Measurements from ENCODE around the gene CDKAL1.
A peak's percentile ranks its signal among the peaks of the same experiment; 100 is the strongest.

The CDKAL1 gene

GRCh38 chr6:21158149-21158548 lies 623.9 kb downstream of the CDKAL1 start:
- DNase-seq = no peak

- DNase-seq = no peak
Measured at GRCh38 chr6:21158873-21159272, 624.6 kb downstream of the CDKAL1 start.

- DNase-seq = no peak
Measured at GRCh38 chr6:21159465-21159864, 625.2 kb downstream of the CDKAL1 start.

- no peak for DNase-seq
Measured at GRCh38 chr6:21161707-21162106, 627.5 kb downstream of the CDKAL1 start.

GRCh38 chr6:21163110-21163837 lies 629.0 kb downstream of the CDKAL1 start:
- DNase-seq = no peak

GRCh38 chr6:21163838-21164180 lies 629.6 kb downstream of the CDKAL1 start:
- no peak for DNase-seq

GRCh38 chr6:21164768-21165326 lies 630.6 kb downstream of the CDKAL1 start:
- no peak for DNase-seq

- peak; percentile 8 for DNase-seq
Measured at GRCh38 chr6:21166754-21167153, 632.5 kb downstream of the CDKAL1 start.

GRCh38 chr6:21167790-21168189 lies 633.5 kb downstream of the CDKAL1 start:
- no peak for DNase-seq

GRCh38 chr6:21171801-21172200 lies 637.5 kb downstream of the CDKAL1 start:
- no peak for DNase-seq

GRCh38 chr6:21173031-21173430 lies 638.8 kb downstream of the CDKAL1 start:
- DNase-seq = no peak

- DNase-seq = no peak
Measured at GRCh38 chr6:21173678-21174077, 639.4 kb downstream of the CDKAL1 start.

- DNase-seq = no peak
Measured at GRCh38 chr6:21176197-21176596, 641.9 kb downstream of the CDKAL1 start.

- DNase-seq = no peak
Measured at GRCh38 chr6:21180155-21180554, 645.9 kb downstream of the CDKAL1 start.

GRCh38 chr6:21180800-21181337 lies 646.6 kb downstream of the CDKAL1 start:
- no peak for DNase-seq

GRCh38 chr6:21181866-21182265 lies 647.6 kb downstream of the CDKAL1 start:
- no peak for DNase-seq

GRCh38 chr6:21182589-21182988 lies 648.3 kb downstream of the CDKAL1 start:
- no peak for DNase-seq

- no peak for DNase-seq
Measured at GRCh38 chr6:21185861-21186478, 651.7 kb downstream of the CDKAL1 start.

- no peak for DNase-seq
Measured at GRCh38 chr6:21186479-21187055, 652.3 kb downstream of the CDKAL1 start.

- no peak for DNase-seq
Measured at GRCh38 chr6:21187485-21187884, 653.2 kb downstream of the CDKAL1 start.

- DNase-seq = peak; percentile 65
Measured at GRCh38 chr6:21188505-21189223, 654.4 kb downstream of the CDKAL1 start.

GRCh38 chr6:21189759-21190158 lies 655.5 kb downstream of the CDKAL1 start:
- no peak for DNase-seq

- no peak for DNase-seq
Measured at GRCh38 chr6:21190701-21191100, 656.4 kb downstream of the CDKAL1 start.

All from NCI-H510A (cell line).